ENCODE measurements around the gene NOMO2.
"Not testable (repeated sequence)": the region's sequence is repeated elsewhere in the genome, so short reads cannot be mapped to it uniquely, and the experiment has no call there.

Gene NOMO2

DNA sequence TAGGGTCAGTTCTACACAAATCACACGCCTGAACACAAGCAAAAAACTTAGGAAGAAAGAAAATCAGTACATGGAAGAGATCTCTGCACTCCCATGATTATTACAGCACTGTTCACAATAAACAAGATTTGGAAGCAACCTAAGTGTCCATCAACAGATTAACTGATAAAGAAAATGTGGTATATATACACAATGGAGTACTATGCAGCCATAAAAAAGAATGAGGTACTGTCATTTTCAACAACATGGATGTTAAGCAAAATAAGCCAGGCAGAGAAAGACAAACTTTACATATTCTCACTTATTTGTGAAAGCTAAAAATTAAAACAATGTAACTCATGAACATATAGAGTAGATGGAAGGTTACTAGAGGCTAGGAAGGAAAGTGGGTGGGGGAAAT is 16.0 kb upstream of the NOMO2 start:
- not testable (repeated sequence) for DNase-seq (ENCODE audit: low read depth)

DNA sequence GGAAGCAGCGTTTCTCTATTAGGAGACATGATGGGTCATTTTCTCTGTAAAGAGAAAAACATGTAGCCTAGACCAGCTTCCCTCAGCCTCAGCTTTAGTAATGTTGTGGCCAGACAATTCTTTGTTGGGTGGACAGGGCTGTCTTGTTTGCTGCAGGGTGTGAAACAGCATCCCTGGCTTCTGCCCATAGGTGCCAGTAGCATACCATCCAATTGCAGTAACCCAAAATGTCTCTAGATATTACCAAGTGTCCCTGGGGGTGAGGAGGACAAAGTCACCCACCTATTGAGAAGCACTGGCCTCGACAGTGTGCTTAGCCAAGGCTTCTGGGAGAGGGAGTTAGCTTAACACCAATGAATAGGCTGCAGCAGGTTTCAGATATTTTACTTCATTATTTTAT is 14.0 kb upstream of the NOMO2 start:
- DNase-seq (ENCODE audit: low read depth) = not testable (repeated sequence)

DNA sequence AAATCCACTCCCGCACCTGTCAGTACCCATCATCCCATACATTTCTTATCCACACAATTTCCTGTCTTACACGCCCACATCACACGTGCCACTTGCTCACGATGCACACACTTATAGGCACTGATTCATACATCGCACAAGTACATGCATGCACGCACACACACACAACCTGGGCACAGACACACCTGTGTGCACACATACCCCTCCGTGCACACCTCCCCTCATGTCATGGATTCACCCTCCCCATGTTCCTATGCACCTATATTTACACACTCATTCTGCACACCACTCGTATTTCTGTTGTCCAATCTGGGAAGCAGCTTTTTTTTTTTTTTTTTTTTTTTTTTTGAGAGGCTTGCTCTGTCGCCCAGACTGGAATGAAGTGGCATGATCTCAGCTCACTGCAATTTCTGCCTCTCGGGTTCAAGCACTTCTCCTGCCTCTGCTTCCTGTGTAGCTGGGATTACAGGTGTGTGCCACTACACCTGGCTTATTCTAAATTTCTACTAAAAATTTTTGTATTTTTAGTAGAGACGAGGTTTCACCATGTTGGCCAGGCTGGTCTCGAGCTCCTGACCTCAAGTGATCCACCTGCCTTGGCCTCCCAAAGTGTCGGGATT is 13.5 kb upstream of the NOMO2 start:
- DNase-seq (ENCODE audit: low read depth) = not testable (repeated sequence)

DNA sequence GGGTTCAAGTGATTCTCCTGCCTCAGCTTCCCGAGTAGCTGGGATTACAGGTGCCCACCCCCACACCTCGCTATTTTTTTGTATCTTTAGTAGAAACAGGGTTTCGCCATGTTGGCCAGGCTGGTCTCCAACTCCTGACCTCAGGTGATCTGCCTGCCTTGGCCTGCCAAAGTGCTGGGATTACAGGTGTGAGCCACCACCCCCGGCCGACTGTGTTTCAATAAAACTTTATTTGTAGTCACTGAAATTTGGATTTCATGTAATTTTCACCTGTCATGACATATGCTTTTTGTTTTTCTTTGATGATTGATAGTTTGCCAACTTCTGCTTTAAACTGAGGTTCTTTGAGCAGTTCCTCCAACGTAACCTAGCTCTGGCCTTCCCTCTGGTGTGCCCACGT is 12.0 kb upstream of the NOMO2 start:
- DNase-seq (ENCODE audit: low read depth) = not testable (repeated sequence)

DNA sequence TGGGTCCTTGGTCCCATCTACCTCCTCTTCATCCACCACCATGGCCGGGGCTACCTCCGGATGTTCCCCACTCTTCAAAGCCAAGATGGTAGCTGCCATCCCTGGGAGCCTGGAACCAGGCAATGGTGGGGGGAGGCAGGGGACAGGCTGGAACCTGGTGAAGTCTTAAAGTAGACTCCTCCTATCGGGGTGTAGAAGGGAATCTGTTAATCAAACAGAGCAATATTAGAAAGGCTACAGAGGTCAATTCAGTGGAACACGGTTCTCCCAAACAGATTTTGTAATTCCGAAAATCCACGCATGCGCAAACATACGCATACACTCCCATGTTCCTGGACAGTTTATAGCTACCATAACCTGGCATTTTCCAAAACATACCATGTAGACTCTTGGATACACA is 11.1 kb upstream of the NOMO2 start:
- not testable (repeated sequence) for DNase-seq (ENCODE audit: low read depth)

DNA sequence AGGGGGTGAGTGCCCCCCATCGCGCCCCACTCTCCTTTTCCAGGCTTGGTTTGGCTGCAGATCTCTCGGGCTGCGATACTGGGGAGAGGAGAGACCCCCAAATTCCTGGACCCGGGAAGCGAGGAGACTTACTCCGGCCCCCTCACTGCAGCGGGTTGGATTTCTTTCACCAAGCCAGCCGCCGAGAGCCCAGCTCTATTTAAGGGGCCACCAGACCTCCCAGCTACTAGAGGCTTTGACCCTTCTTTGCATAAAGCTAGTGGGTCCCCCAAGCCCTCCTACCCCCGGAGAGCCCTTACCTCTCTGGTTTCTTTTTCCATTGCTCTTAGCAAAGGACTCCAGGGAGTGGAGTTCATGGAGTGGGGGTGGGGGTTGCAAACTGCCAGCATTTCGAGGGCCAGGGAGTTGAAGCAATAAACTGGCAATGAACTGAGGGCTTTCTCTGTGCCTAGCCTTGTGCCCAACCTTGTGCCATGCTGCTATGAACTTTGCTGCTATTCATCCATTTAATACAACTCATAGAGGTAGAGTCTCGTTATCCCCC is 9.5 kb upstream of the NOMO2 start:
- DNase-seq (ENCODE audit: low read depth) = not testable (repeated sequence)

DNA sequence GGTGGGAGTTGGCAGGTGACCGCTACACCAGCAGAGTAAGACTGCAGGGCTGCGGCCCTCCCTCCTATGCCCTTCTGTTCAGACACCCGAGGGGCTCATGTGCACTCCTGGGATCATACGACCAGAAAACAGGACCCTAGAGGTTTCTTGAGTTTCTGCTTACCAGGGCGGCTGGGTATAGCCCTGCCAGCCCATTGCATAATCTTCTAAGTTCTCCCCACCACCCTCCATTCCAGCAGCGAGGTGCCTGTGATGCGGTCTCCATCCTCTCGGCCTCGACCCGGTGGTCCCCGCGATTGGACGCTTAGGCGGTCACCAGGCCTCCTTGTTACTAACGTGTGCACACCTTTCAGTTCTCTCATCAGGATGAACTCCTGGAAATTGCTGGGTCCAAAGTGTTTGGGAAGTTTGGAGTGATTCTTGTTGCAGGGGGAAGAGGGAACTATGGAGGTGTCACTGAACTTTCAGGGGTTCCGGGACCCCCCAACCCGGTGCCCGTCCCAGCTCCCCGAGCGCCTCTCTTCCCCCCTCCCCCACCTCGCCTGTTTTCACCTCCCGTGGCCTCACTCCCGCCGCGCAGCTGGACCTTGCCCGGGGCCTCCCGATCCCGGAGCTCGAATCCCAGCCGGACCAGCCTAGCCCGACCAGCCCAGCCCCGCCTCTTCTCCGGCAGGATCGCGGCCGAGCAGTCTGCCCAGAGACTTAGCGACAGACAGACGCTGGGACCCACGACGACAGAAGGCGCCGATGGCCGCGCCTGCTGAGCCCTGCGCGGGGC is 8.8 kb upstream of the NOMO2 start:
- DNase-seq (ENCODE audit: low read depth) = not testable (repeated sequence)

DNA sequence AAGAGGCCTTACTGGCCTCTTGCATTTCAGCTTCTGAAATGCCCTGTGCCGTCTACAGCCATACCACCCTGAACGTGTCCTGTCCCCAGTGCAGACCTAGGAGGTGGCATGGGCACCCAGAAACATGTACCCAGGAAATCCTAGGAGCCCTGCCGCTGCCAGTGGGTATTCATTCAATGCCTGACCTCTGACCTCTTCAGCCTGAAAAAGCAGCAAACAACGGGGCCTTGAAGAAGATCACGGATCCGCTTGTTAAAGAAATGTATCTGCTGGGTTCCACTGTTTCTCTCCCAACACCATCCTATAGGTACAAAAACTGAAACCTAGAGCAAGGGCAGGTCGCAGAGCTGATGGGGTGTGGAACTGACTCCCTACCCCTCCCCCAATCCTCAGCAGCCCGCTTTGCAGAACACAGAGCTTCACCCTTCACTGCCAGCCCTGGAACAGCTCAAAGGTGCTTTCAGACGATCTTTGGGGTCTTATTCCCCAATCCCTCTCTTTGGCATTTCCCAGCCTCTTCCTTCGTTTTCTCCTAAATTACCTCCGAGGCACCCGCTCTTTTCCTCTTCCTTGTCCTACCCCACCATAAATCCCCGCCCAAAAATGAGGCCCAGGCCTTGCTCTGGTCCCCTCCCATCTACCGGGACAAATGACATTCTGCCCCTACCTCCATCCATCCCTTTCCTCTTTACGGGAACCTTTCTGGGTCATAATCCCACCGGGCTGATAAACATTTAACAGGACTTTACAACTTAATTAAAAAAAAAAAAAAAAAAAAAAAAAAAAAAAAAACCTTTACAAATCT is 1.3 kb downstream of the NOMO2 start:
- not testable (repeated sequence) for DNase-seq (ENCODE audit: low read depth)

DNA sequence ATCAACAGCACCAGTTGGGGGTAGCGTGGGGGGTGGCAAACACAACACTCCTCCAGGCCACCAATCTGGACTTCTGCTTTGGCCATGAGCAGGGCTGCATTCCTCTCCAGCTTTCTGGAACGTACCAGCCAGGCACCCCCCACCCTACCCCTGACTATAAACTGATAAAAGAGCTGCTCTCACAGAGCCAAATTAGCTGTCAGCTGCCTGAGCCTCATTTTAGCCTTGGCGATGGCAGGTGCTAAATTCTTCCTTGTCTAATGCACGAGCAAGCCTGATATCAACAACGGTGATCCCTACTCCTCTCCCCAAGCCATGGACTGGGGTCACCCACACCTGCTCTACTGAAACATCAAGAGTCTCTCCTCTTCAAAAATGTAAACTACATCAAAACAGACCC is 8.2 kb downstream of the NOMO2 start:
- DNase-seq (ENCODE audit: low read depth) = not testable (repeated sequence)

DNA sequence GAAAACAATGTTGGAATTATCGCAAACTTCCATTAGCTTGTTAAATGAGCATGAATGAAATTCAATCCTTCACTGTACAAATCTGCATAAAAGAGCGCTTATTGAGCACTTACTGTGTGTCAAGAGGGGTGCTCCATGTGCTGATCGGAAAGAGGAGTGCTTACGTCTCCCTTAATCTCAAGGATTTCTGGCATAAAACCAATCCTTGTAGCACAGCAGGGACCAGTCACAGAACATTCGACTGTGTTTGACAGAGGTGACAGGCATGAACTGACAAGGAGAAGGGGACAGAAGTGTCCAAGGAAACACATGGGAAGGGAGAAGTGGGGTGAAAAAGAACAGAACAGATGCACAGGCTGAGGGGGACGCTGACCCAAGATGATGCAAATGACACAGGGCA is 14.5 kb downstream of the NOMO2 start:
- not testable (repeated sequence) for DNase-seq (ENCODE audit: low read depth)

DNA sequence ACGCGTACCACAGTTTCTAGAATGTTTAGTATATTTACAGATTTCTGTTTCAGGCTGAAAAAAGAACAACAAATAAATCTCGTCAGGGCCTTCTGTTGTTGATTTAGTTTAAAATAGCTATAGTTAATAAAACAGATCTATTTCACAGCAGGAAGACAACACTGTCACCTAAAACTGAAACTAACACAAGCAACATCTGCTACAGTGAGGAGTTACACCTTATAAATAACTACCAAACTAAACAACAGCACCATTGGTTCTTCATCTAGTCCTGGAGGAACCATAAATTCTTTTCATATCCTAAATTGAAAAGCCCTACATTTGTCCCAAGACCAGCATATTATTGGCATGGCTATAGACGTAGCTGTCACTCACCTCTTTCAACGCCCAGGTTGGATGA is 15.0 kb downstream of the NOMO2 start:
- DNase-seq (ENCODE audit: low read depth) = not testable (repeated sequence)

DNA sequence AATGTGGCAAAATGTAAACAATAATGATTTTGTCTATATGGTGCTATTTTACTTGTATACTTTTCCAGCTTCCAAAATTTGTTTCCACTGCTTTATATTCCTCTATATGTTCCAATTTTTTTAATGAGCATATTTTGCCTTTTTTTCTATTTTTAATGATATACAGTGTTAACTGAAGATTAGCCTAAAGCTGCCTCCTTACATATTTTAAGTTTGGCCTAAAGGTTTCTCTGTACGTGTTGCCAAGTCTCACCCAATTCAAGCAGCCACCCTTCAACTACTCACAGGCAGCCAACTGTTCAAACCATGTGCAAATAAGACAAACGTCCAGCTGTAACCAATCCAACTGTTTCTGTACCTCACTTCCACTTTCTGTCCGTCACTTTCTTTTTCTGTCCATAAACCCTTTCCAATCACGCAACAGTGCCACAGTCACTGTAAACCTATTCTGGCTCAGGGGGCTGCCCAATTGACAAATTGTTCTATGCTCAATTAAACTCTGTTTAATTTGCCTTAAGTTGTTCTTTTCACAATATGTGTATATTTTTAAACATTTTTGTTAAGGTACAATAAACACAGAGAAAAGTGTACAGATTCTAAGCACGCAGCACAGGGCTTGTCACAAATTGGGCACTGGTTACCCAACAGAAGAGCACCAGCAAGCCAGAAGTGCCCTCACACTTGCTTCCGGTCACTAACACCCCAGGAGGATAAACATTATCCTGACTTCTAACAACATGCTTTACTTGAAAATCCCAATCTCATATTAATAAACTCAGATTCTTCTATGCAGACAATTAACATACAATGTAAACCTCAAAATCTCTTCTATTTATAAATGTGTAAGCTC is 17.4 kb downstream of the NOMO2 start:
- DNase-seq (ENCODE audit: low read depth) = not testable (repeated sequence)

DNA sequence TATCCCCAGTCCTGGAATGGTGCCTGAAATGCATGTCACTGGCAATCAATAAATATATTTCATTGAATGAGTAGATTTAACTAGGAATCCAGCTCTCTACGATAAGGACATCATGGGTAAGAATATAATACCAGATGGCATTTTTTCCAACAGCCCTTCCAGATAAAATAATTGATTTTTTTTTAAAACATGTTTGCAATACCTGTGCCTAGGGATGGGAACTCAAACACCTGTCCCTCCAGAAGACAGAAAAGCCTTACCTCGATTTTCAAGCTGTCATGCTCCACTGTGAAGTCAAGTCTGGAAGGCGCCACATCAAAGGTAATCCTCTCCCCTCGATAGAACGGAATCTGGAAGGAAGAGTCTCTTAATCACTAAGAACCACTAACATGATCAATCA is 20.0 kb downstream of the NOMO2 start:
- DNase-seq (ENCODE audit: low read depth) = not testable (repeated sequence)

DNA sequence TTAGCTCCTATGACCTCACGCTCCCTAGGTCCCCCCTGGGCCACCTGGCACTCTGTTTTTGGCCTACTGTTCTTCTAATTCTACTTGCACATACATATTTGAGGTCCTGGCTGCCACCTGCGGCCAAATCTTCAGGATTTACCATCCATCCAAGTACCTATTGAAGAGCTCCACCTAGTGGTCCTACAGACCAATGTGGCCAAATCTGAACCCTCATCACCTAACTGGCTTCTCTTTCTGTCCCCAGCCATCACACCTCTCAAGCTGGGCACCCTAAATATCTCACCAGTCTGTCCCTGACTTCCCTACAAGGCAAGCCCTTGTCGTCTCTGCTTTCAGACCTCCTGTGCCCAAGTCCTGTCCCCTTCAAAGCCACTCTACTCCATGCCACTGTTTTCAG is 24.9 kb downstream of the NOMO2 start:
- not testable (repeated sequence) for DNase-seq (ENCODE audit: low read depth)

DNA sequence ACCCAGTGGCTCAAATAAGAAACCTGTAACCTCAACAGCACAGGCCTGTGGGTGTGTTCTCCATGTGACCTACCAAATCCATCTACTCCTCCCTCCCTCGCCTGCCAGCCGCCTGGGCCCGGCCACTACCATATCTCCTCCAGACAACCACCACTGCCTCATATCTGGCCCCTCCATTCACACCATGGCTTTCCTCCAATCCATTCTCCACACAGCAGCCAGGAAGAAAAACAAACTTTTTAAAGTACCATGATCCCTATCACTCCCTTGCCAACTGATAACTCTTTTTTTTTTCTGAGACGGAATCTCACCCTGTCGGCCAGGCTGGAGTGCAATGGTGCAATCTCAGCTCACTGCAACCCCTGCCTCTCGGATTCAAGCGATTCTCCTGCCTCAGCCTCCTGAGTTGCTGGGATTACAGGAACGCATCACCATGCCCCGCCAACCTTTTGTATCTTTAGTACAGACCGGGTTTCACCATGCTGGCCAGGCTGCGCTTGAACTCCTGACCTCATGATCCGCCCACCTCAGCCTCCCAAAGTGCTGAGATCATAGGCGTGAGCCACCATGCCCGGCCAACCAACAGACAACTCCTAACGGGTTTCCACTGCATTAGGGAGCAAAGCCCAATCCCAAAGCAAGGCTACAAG is 26.3 kb downstream of the NOMO2 start:
- DNase-seq (ENCODE audit: low read depth) = not testable (repeated sequence)

DNA sequence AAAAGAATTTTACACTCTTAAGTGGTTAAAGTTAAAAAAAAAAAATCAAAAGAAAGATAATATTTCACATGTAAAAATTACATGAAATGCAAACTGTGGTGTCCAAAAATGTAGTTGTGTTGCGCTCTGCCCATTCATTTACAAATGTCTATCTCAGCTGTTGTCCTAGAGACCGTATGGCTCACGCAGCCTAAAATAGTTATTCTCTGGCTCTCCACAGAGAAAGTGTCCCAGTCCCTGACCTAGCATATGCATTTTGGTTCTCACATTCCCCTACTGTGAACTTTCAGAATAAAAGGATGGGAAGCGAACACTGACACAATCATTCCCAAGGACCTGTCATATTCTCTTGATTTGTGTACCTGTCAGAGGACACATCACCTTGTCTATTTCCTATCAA is 27.6 kb downstream of the NOMO2 start:
- not testable (repeated sequence) for DNase-seq (ENCODE audit: low read depth)

DNA sequence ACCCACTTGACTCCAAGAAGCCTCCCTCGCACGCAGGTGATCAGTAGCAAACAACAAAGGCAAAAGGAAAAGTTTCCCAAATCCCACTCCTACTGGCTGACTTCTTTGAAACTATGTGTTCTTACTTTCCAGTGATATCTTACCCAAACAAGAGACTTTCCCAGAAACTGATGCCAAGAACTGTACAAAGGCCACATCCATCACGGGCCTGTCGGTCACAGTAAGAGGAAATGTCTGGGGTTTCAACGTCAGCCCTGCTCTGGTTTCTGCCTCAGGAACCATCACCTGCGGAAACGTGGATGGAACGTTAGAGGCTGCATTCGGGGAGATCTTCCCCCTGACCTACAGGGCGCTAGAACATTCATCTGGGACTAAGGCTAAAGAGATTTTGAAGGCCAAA is 30.6 kb downstream of the NOMO2 start:
- not testable (repeated sequence) for DNase-seq (ENCODE audit: low read depth)

DNA sequence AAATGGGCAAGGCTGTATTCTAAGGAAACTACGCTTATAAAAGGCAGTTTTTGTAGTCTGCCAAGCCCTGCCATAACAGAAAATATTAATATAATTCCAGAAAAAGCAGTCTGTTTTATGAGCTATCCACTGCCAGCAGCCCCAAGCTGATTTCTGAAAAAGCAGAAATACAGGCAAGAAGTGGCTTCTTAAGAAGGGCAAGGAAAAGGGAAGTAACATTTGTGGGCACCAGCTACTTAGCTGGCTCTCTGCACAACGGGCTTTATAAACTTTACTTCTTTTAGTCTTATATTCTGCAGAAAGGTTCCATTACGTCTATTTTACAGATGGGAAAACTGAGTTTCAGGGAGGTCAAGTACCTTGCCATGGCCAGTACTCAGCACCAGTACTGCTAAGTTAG is 31.6 kb downstream of the NOMO2 start:
- DNase-seq (ENCODE audit: low read depth) = not testable (repeated sequence)

DNA sequence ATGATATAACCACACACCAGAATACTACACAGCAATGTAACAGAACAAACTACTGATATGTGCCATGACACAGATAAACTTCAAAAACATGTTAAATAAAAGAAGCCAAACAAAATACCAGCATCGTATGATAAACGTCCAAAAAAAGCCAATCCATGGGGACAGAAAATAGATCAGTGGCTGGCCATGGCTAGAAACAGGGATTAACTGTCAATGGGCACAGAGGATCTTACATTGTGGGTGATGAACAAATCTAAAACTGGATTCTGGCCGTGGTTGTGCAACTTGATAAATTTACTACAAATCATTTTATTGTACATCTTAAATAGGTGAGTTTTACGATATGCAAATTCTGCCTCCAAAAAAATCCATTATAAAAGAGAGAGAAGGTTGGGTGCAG is 35.4 kb downstream of the NOMO2 start:
- DNase-seq (ENCODE audit: low read depth) = not testable (repeated sequence)

DNA sequence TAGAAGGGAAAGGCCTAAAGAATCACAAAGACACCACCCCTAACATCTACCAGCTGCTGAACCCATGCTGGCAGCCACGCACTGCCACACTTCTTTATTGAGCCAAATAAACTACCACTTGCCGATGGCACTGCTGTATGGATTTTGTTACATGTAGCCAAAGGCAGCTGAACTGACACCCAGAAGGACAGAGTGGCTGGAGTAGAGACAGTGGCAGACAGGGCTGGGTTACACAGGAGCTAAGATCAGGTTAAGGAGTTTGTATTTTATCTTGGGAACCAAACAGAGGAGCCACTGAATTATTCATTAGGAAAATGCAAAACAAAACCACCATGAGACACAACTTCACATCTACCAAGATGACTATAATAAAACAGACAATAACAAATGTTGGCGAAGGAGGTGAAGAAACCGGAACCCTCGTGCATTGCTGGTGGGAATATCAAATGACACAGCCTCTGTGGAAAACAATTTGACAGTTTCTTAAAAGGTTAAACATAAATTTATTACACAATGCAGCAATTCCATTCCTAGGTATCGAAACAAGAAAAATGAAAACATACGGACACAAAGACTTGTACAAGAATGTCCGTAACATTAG is 35.9 kb downstream of the NOMO2 start:
- not testable (repeated sequence) for DNase-seq (ENCODE audit: low read depth)

DNA sequence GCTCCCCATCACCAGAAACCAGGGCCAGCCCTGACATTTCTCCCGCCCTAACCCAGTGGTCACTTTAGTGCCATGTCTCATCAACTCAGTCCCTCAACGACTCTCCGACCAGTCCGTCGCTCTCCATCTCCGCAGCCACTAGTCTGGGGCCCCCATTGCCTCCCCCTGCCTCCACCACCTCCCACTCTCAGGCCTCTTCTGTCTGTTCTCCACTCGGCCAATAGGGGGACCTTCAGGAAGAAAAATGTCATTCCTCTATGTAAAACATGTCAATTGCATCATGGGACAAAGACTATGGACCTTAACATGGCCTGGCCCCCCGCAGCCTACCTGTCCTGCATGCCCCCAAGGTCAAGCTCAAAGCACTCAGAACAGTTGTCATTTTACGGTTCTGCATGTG is 39.3 kb downstream of the NOMO2 start:
- DNase-seq (ENCODE audit: low read depth) = not testable (repeated sequence)

Measured in GM04504 (cell line).